A549 treated with dexamethasone at 1 μM for 4 hours (cell line): ENCODE results near the gene MTERF4. TPM values are rescaled to one million over a fixed set of nuclear protein-coding genes. Genes with fewer than 3 reads are reported as not detected.

Experiments
- total RNA-seq: library from RNA; stranded (reverse); fragments of 200-300 nt; extraction: Qiagen RNA extraction; gene quantifications from 5 replicates; pipeline ENCODE4 v1.2.3, GENCODE V29; 2022

Gene MTERF4
- total RNA-seq = 23.9 to 26.4 TPM (median 25.6 TPM) in 5 replicates

GRCh38 chr2:241102239-241102803, at the start of gene MTERF4:
Gene MTERF4, minus strand, starts transcription at chr2:241102287. Its CDS starts 14 bp downstream, at chr2:241102273.

GRCh38 chr2:241149925-241150659, 48.0 kb upstream of the MTERF4 start, which contains the start of gene PPP1R7:
Gene PPP1R7, plus strand, starts transcription at chr2:241150467. Its CDS starts 29 bp downstream, at chr2:241150496.

GRCh38 chr2:241148891-241149674, 47.0 kb upstream of the MTERF4 start, which contains the start of gene PASK:
Gene PASK, minus strand, starts transcription at chr2:241149472. Its CDS starts 6,440 bp downstream, at chr2:241143032.

Other genes with a start within 250 kb of the MTERF4 start
- not detected in 5 replicates for gene AGXT, start 233.5 kb downstream of the MTERF4 start, total RNA-seq
- 0.14 to 0.36 TPM (median 0.29 TPM) in 5 replicates for gene MAB21L4, start 206.1 kb downstream of the MTERF4 start, total RNA-seq
- not detected in 5 replicates for gene CROCC2, start 196.0 kb downstream of the MTERF4 start, total RNA-seq
- 0.62 to 1.4 TPM (median 1.00 TPM) in 5 replicates for gene SNED1, start 103.7 kb downstream of the MTERF4 start, total RNA-seq
- 5.1 to 7.5 TPM (median 7.0 TPM) in 5 replicates for gene PASK, start 47.2 kb upstream of the MTERF4 start, total RNA-seq
- 57.9 to 75.6 TPM (median 59.5 TPM) in 5 replicates for gene PPP1R7, start 48.2 kb upstream of the MTERF4 start, total RNA-seq
- gene ANO7, start 86.4 kb upstream of the MTERF4 start, total RNA-seq = 1.7 to 2.1 TPM (median 1.9 TPM) in 5 replicates
- gene HDLBP, start 213.4 kb upstream of the MTERF4 start, total RNA-seq = 276 to 309 TPM (median 295 TPM) in 5 replicates
- gene SEPTIN2, start 213.6 kb upstream of the MTERF4 start, total RNA-seq = 240 to 299 TPM (median 280 TPM) in 5 replicates